Vagina (tissue), 2 donors: Measurements from ENCODE around the gene MYL2.

Source experiments
- CTCF ChIP-seq, 3 experiments: fragments of 450-650 bp in 2 of 3; fragments of 200-600 bp in 1 of 3; sonication (generic) in 1 of 3; IDR thresholded peaks; one replicate each; pipeline ENCODE4 v1.5.1; 2017 to 2019; ENCODE audit warnings: antibody characterized with exemption in 3 of 3, mild to moderate bottlenecking in 2 of 3, moderate library complexity in 2 of 3
- POLR2A ChIP-seq, 2 donors: fragments of 450-650 bp; IDR thresholded peaks; one replicate each; pipeline ENCODE4 v1.6.1; 2017; ENCODE audit warnings: antibody characterized with exemption in 2 of 2, mild to moderate bottlenecking in 2 of 2, moderate library complexity in 2 of 2
- POLR2AphosphoS5 ChIP-seq, 2 donors: sonication (generic); formaldehyde crosslinking; IDR thresholded peaks; one replicate each; pipeline ENCODE4 v1.9.0; 2017; ENCODE audit warnings: antibody characterized with exemption in 2 of 2, mild to moderate bottlenecking in 2 of 2, low read depth in 1 of 2; ENCODE audit not compliant: insufficient read depth in 1 of 2

- TF ChIP-seq POLR2A (IDR thresholded peaks at IDR 0.05) (no peak), CTCF (IDR thresholded peaks at IDR 0.05) (no peak), POLR2AphosphoS5 (IDR thresholded peaks at IDR 0.05; ENCODE audit: insufficient read depth in 1 of 2, low read depth in 1 of 2) (no peak)
Observed at GRCh38 chr12:110906083-110906482, 14.3 kb downstream of the MYL2 start.
